ENCODE results near the gene ASAH2B.
"Not testable (repeated sequence)": the region's sequence is repeated elsewhere in the genome, so short reads cannot be mapped to it uniquely, and the experiment has no call there.

DNA sequence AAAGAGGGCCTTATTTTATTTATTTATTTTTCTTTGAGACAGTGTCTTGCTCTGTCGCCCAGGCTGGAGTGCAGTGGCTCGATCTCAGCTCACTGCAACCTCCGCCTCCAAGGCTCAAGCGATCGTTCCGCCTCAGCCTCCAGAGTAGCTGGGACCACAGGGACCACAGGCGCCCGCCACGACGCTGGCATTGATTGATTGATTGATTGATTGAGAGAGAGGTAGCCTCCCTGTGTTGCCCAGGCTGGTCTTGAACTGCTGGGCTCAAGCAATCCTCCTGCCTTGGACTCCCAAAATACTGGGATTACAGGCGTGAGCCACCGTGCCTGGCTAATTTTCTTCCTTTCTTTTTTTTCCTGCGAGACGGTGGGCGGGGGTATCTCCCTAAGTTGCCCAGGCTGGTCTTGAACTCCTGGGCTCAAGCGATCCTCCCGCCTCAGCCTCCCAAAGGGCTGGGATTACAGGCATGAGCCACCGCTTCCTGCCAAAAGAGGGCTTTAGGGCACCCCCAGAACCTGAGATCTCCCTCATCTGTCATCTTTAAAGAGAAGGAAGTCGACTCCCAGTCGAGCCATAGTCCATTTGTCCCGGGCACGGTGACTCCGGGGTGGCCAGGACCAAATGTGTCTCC, 634 bp upstream of the ASAH2B start:
- TF ChIP-seq, protein P1, sequence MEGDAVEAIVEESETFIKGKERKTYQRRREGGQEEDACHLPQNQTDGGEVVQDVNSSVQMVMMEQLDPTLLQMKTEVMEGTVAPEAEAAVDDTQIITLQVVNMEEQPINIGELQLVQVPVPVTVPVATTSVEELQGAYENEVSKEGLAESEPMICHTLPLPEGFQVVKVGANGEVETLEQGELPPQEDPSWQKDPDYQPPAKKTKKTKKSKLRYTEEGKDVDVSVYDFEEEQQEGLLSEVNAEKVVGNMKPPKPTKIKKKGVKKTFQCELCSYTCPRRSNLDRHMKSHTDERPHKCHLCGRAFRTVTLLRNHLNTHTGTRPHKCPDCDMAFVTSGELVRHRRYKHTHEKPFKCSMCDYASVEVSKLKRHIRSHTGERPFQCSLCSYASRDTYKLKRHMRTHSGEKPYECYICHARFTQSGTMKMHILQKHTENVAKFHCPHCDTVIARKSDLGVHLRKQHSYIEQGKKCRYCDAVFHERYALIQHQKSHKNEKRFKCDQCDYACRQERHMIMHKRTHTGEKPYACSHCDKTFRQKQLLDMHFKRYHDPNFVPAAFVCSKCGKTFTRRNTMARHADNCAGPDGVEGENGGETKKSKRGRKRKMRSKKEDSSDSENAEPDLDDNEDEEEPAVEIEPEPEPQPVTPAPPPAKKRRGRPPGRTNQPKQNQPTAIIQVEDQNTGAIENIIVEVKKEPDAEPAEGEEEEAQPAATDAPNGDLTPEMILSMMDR (IDR thresholded peaks at IDR 0.05): not testable (repeated sequence)
- TF ChIP-seq POLR2A, POLR2AphosphoS5, EP300 (IDR thresholded peaks at IDR 0.05): not testable (repeated sequence)

All from upper lobe of left lung (tissue), 4 donors.